Sigmoid colon (tissue), 4 donors: ENCODE measurements around the gene GYS1.
A peak's percentile ranks its signal among the peaks of the same experiment; 100 is the strongest.

Source experiments
- EP300 ChIP-seq, 4 donors: sonication (generic); formaldehyde crosslinking; IDR thresholded peaks; one replicate each; pipeline ENCODE4 v1.6.1; 2017; ENCODE audit warnings: antibody characterized with exemption in 4 of 4
- POLR2A ChIP-seq, 2 donors: fragments of 450-650 bp; IDR thresholded peaks; one replicate each; pipeline ENCODE4 v1.6.1; 2016; ENCODE audit warnings: antibody characterized with exemption in 2 of 2, mild to moderate bottlenecking in 2 of 2, moderate library complexity in 2 of 2
- POLR2AphosphoS5 ChIP-seq, 4 donors: sonication (generic); formaldehyde crosslinking; IDR thresholded peaks; one replicate each; pipeline ENCODE4 v1.6.1; 2017; ENCODE audit warnings: antibody characterized with exemption in 4 of 4
- TF ChIP-seq, protein P1 (sequence below), 4 experiments: fragments of 450-650 bp in 3 of 4; fragments of 200-600 bp in 1 of 4; IDR thresholded peaks; one replicate each; pipeline ENCODE4 v1.5.1; 2016 to 2019; ENCODE audit warnings: antibody characterized with exemption in 4 of 4, mild to moderate bottlenecking in 3 of 4, moderate library complexity in 2 of 4

DNA sequence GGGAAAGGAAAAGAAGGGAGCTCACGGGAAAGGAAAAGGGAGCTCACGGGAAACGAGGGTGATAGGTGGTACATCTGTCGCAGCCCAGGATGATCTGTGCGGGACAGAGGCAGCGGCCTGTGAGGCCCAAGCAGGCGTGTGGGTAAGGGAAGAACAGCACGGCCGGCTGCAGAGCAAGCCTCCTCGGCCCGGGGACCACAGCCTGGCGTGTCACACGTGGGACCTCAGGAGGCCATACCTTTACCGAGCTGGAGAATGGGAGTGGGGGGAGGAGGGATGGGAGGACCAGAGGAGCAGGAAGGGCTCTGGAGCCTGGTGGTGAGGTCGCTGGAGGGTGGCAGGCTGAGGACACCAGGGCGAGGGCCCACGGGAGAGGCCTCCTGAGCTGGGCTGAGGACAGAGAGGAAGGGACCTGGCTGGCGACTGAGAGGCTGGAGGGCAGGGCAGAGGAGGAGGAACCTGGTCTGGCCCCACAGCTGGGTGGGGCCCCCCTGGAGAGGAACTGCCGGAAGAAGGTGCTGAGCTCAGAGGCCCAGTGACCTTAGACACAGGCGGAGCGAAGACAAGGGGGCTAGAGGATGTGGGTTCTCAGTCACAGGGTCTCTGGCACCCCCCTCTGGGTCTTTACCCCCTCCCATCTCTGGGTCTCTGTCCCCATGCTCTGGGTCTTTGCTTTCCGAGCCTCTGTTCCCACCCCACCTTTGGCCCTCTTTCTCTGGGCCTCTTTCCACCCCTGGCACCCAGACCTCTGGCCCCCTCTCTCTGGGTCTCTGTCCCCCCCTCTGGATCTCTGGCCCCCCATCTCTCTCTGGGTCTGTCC lies 30.9 kb downstream of the GYS1 start:
- TF ChIP-seq, protein P1, sequence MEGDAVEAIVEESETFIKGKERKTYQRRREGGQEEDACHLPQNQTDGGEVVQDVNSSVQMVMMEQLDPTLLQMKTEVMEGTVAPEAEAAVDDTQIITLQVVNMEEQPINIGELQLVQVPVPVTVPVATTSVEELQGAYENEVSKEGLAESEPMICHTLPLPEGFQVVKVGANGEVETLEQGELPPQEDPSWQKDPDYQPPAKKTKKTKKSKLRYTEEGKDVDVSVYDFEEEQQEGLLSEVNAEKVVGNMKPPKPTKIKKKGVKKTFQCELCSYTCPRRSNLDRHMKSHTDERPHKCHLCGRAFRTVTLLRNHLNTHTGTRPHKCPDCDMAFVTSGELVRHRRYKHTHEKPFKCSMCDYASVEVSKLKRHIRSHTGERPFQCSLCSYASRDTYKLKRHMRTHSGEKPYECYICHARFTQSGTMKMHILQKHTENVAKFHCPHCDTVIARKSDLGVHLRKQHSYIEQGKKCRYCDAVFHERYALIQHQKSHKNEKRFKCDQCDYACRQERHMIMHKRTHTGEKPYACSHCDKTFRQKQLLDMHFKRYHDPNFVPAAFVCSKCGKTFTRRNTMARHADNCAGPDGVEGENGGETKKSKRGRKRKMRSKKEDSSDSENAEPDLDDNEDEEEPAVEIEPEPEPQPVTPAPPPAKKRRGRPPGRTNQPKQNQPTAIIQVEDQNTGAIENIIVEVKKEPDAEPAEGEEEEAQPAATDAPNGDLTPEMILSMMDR (IDR thresholded peaks at IDR 0.05), result no peak
- TF ChIP-seq POLR2A (IDR thresholded peaks at IDR 0.05) (peak in 1 of 2 donors; percentile 73), EP300 (IDR thresholded peaks at IDR 0.05) (no peak), POLR2AphosphoS5 (IDR thresholded peaks at IDR 0.05) (peak in 3 of 4 donors; percentile 44 to 51 (median 44))
